Memory B cell (primary cell): Measurements from ENCODE around the gene ZNF76.

Experiments
- ATAC-seq: fragments of 150-1000 bp; cut with Tn5 transposase; 2 replicates; pipeline ENCODE4 v1.10.0; 2021; ENCODE audit warnings: low read depth, mild to moderate bottlenecking, moderate library complexity
- DNase-seq, 2 donors: peaks; one replicate each; pipeline ENCODE4 v3.0.0; 2022; ENCODE audit warnings: low spot score in 2 of 2
- H3K27ac Mint-ChIP-seq: one replicate; pipeline ENCODE4 v1.8.0; 2022; ENCODE audit warnings: mild to moderate bottlenecking, moderate library complexity, mixed read lengths
- H3K27me3 Mint-ChIP-seq: one replicate; pipeline ENCODE4 v1.8.0; 2022; ENCODE audit warnings: mixed read lengths
- H3K36me3 Mint-ChIP-seq: one replicate; pipeline ENCODE4 v1.8.0; 2022; ENCODE audit warnings: mild to moderate bottlenecking, mixed read lengths
- H3K4me1 Mint-ChIP-seq: one replicate; pipeline ENCODE4 v1.8.0; 2022; ENCODE audit warnings: mixed read lengths
- H3K4me3 Mint-ChIP-seq: one replicate; pipeline ENCODE4 v1.8.0; 2022; ENCODE audit warnings: mild to moderate bottlenecking, moderate library complexity, mixed read lengths
- H3K9me3 Mint-ChIP-seq: one replicate; pipeline ENCODE4 v1.8.0; 2022; ENCODE audit warnings: mixed read lengths

Gene ZNF76

DNA sequence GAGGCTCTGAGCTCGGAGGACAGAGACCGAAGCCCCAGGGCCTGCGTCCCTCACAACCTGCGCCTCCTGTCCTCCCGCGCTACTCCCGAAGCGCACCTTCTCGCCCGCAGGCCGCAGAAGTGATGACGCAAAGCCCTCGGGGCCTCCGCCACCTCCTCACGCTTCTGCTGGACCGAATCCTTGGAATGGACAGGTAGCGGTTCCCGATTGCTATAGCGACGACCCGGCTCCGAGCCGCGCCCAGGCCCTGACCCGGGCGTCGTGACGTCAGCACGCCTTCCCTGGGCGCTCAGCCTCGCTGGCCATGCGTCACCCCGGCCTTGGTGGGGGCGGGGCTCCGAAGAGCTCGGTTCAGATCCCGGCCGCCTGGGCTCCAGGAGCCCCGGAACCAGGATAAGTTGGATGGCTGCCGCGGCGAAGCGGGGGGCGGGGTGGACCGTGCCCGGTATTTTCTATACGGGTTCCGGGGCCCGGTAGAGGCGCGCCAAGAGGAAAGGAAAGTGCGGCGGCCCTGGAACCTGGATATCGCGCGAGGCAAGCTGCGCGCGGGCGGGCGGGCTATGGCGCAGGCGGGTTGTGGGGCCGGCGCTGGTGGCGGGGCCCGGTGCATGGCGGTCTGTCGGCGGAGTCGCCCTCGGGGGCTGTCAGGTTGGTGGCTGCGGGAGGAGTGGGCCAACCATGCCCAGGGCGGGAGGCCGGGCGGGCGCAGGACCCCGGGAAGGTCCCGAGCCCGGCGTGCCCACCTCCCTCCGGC is at the start of gene ZNF76:
ZNF76 (plus strand) TSS at position 542 of the 754 bp plus-strand sequence. CDS start 21,417 bp downstream, outside the sequence.
- no peaks in the 10 kb centered on the region for H3K9me3 Mint-ChIP-seq
- DNase-seq: peak; percentile 95 to 98
- no peaks in the 10 kb centered on the region for H3K27me3 Mint-ChIP-seq
- ATAC-seq: peak; percentile 76
- peaks cover 1% of the 10 kb centered on the region for H3K36me3 Mint-ChIP-seq
- peaks cover 30% of the 10 kb centered on the region for H3K4me1 Mint-ChIP-seq
- H3K4me3 Mint-ChIP-seq: peak within 1 kb of the TSS; percentile 99
- H3K27ac Mint-ChIP-seq: peak within 1 kb of the TSS; percentile 97

DNA sequence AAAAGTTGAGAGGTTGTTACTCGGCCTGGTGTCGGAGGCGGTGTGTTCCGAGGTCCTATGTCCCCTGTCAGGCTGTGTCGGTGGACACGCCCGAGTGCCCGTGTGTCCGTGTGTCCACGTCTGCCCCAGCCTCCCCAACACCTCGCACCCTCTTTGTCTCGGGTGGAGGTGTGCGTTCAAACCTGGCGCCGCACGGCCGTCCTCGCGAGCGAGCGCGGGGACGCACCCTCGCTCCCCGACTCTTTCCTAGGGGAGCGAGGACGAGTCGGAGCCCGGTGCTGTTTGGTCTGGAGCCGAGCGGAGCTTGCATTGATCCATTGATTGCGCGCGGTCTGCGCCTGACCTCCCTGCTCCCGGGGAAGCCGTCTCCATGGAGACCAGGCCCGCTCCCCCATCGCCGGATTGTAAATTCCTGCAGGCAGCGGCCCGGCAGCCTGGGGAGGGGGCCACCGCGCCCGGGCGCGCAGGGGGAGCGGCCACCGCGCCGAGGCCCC is 46.2 kb upstream of the ZNF76 start:
- ATAC-seq: no peak
- no peaks in the 10 kb centered on the region for H3K36me3 Mint-ChIP-seq
- no peak overlapping the region for H3K27ac Mint-ChIP-seq
- no peak for DNase-seq
- H3K4me1 Mint-ChIP-seq: peaks cover 18% of the 10 kb centered on the region
- H3K27me3 Mint-ChIP-seq: peaks cover 35% of the 10 kb centered on the region
- no peaks in the 10 kb centered on the region for H3K9me3 Mint-ChIP-seq
- H3K4me3 Mint-ChIP-seq: peak overlapping the region; percentile 69

DNA sequence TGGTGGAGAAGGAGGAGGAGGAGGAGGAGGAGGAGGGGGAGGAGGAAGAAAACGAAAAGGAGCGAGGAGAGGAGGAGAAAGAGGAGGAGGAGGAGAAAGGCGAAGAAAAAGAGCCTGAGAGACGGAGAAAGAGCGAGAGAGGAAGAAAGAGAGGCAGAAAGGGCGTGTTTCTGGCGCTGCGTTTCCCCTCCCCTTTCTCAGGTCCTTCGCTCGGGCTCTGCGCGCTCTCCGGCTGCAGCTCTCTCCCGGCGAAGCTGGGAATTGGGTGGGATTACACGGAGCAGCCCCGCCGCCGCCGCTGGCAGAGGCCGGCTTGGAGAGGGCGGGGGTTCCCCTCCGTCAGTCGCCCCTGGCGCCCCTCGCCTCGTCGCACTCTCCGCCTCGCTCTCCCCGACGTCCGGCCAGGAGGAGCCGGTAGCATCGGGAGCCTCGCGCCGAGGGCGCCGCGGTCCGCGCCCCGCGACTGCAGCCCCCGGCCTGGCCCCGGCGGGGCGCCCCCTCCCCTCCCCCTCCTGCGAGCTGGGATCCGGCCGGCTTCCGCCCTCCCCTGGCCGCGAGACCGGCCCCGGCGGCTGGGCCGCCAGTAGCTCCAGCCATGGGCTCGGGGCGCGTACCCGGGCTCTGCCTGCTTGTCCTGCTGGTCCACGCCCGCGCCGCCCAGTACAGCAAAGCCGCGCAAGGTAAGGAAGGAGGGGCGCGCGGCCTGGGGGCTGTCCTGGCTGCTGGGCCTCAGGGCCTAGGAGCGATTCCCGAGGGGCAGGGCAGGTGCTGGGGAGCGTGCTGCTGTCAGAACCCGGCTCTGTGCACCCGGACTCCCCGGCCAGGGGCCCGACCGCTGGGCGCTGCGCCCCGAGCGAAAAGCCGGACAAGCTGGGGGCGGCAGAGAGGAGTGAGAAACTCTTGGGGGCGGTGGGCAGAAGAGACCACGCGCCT is 45.4 kb upstream of the ZNF76 start, which contains the start of gene SCUBE3:
SCUBE3 (plus strand) TSS at position 133 of the 933 bp plus-strand sequence; CDS start at position 596, 463 bp downstream.
- Mint-ChIP-seq H3K4me3 (peak within 1 kb of the TSS; percentile 69), H3K27ac (no peak within 1 kb of the TSS), H3K27me3 (peaks cover 27% of the 10 kb centered on the region), H3K4me1 (peaks cover 12% of the 10 kb centered on the region), H3K9me3 (no peaks in the 10 kb centered on the region), H3K36me3 (no peaks in the 10 kb centered on the region)
- peak in 1 of 2 donors; percentile 6 for DNase-seq
- peak; percentile 47 for ATAC-seq

DNA sequence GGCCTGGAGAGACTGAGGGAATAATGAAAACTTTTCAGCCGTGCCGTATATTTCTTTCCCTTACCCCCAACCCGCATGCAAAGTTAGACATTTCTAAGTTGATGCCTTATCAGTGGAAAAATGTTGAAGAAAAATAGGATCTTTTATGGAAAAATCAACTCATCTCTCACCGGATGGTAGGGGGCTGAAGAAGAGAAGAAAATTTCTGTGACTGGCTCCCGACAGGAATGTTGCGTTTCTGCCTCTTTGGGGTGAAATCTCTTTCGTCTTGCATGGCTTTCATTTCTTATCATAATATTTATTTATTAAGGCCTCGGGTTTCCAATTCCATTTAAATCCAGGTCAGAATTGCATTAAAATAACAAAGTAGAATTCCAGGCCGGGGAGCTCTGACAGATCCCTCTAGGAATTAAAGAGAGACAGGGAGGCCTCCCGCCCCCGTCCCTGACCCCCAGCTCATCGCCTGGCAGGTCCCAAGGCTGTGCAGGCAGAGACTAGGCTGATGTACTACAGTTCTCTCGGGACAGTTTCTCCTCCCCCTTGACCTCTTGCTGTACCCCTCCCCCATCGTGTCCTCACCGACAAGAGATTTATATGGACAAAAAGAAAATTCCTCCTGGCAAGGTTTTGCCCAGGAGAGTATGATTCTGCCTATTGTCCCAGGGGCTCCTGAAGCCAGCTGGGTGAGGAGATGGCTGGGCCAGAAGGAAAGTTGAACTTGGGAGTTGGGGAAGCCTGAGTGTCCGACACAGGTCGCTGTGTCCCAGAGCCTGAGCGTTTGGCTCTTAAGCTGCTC is 44.5 kb upstream of the ZNF76 start:
- Mint-ChIP-seq H3K4me3 (no peak overlapping the region), H3K4me1 (peaks cover 11% of the 10 kb centered on the region), H3K27me3 (peaks cover 30% of the 10 kb centered on the region), H3K36me3 (no peaks in the 10 kb centered on the region), H3K27ac (no peak overlapping the region), H3K9me3 (no peaks in the 10 kb centered on the region)
- DNase-seq (no peak), ATAC-seq (no peak)

DNA sequence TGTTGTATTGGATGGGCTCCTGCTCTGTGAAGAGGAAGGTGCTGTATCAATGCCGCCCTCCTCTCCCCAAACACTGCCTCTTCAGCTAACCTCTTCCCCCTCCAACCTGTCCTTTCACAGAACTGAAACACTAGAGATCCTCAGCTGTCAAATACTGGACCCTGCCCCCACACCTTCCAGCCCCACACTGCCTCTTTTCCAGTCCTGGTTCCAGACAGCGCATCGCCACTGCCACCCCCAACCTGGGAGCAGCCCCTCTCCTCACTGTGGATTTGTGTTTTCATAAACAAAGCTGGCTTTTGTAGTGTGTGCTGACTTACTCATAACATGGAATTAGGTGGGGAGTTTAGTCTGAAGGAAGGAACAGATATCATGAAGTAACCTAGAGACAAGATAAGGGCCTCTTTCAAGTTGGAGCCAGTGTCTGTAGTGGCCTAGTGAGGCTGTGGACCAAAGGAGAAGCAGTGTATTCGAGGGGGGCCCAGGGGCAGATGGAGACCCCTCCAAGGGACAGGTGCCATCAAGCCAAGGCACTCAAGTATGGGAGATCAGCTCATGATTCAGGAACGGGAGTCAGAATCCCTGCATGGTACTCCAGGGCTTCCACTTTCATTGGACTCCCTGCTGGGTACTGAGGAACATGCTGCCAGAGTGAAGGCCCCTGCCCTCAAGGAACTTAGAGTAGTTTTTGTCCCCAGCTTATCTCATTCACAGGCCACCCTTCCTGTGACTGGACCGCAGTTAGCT is 43.7 kb upstream of the ZNF76 start:
- no peaks in the 10 kb centered on the region for H3K9me3 Mint-ChIP-seq

DNA sequence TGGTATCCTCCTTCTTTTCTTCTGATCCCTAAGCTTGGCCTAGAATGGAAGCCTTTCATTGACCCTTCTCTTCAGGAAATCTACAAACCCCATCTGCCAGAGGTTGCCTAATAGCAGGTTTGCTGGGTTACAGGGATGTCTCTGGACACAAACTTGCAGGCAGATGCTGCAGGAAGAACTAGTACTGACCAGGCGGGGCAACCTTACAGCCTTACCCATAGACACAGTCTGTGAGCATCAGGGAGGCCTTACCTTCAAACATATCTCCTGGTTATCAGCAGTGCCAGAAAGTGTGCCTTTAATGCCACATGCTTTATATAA is 43.2 kb upstream of the ZNF76 start:
- no peaks in the 10 kb centered on the region for H3K36me3 Mint-ChIP-seq
- no peak overlapping the region for H3K4me3 Mint-ChIP-seq
- ATAC-seq (no peak), DNase-seq (no peak)
- no peak overlapping the region for H3K27ac Mint-ChIP-seq
- H3K4me1 Mint-ChIP-seq: peaks cover 11% of the 10 kb centered on the region
- H3K27me3 Mint-ChIP-seq: peaks cover 31% of the 10 kb centered on the region
- no peaks in the 10 kb centered on the region for H3K9me3 Mint-ChIP-seq

More for the DNA sequence above, 43.7 kb upstream of the ZNF76 start:
- DNase-seq (no peak), ATAC-seq (no peak)
- Mint-ChIP-seq H3K27me3 (peaks cover 29% of the 10 kb centered on the region), H3K4me1 (peaks cover 11% of the 10 kb centered on the region), H3K4me3 (no peak overlapping the region), H3K36me3 (no peaks in the 10 kb centered on the region), H3K27ac (no peak overlapping the region)

DNA sequence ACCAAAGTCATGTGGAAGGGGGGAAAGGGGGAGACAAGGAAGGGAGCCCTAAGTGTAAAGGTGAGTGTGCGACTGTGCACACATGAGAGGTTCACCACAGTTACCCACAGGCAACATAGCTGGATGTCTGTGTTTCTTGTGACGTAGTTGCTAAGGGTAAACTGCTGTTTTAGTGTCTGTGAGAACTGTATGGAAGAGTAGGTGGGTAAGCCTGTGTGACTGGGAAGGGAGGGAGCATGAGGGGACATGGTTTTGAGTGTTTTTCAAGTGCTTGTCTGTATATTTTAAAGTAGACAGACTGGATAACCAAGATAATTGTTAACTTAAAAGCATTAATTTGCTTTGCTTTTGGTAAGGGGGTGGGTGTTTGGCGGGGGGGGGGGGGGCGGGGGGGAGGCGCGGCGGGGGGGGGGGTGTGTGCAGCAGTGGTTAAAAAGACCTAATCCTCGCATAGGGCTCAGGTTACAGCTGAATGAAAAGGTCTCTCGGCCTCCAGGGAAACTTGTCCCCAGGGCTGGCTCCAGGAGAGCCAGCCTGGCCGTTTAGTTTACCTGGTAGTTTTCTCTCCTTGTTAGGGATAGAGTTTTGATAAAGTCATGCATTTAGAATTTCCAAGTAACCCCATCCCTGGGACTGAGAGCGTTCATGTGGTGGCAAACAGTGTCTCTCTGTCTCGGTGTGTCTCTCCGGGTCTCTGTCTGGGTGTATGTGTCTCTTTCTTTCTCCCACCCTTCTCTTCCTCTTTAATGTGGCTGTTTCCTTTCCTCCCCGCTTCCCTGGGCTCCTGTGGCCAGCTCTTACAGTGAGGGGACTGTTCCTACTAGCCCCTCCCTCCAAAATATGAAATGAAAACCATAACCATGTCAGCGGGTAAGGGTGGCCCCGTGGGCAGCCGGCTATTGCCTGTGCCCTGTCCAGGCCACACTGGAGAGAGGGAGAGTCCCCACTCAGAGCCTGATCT is 42.4 kb upstream of the ZNF76 start:
- Mint-ChIP-seq H3K27ac (no peak overlapping the region), H3K36me3 (no peaks in the 10 kb centered on the region), H3K27me3 (peaks cover 33% of the 10 kb centered on the region), H3K9me3 (no peaks in the 10 kb centered on the region), H3K4me1 (peaks cover 11% of the 10 kb centered on the region), H3K4me3 (no peak overlapping the region)
- no peak for DNase-seq
- no peak for ATAC-seq

DNA sequence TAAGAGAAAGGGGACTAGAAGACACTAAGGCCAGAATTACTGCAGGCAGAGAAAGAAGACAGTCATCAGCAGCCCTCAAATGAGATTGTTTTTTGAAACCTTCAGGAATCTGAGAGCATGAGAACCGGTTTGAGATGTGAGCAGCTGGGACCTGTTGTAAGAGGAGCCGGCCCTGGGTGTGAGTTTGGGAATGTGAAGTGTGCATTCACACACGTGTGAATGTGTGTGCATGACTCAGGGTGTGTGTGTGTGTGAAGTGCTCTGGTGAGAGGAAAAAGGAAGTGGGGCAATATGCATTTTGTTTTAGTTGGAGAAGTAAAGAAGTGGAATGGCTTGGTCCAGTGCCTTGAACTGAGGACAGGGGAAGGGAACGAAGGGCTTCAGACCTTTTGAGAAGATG is 41.5 kb upstream of the ZNF76 start:
- Mint-ChIP-seq H3K4me1 (peaks cover 9% of the 10 kb centered on the region), H3K4me3 (no peak overlapping the region), H3K27ac (no peak overlapping the region), H3K9me3 (no peaks in the 10 kb centered on the region), H3K27me3 (peaks cover 29% of the 10 kb centered on the region), H3K36me3 (no peaks in the 10 kb centered on the region)
- ATAC-seq (no peak), DNase-seq (no peak)

DNA sequence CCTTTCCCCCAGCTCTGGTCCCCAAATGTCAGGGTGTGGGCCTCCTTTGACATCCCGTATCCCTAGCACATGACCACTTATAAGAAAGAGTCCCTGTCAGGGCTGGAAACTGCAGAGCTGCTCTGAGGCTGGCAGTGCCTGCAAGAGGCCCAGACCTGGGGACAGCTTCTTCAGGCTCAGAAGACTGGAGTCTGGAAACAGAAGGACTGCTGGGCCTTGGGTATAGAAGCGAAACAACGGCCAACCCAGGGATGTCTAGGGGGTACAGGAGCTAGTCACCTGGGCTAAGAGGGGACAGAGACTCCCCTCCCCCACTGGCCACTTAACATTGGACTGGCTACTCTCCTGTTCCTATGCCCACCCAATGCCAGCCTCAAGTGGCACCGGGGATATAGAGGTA is 41.1 kb upstream of the ZNF76 start:
- Mint-ChIP-seq H3K27me3 (peaks cover 26% of the 10 kb centered on the region), H3K4me1 (peaks cover 6% of the 10 kb centered on the region), H3K9me3 (no peaks in the 10 kb centered on the region), H3K27ac (no peak overlapping the region), H3K36me3 (no peaks in the 10 kb centered on the region), H3K4me3 (no peak overlapping the region)
- no peak for ATAC-seq
- no peak for DNase-seq

DNA sequence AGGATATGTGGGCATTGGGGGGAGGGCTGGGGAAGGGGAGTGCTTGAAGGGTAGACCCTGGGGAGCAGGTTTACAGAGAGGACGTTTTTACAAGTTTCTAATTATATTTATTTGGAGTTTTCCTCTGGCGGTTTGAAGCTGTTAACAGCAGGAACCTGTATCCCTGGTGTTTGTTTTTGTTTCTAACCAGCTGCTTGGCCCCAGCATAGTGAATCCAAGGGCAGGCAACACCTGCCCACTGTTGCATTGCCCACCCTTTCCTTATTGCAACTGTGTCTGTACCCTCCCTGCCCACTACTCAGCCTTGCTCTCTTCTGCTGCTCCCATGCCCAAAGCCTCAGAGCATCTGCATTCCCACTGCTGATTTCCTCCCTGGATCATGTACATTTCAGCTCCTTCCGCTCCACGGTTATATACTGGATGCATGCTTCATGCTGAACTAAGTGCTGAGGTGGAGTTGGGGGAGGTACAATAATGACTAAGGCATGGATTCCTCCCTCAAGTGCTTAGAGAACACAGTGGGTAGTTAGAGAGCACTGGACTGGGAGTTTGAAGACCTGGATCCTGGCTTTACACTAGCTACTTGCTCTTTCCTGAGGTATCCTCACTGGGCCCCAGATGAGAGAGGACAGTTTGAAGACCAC is 39.7 kb upstream of the ZNF76 start:
- H3K27ac Mint-ChIP-seq: no peak overlapping the region
- H3K4me3 Mint-ChIP-seq: no peak overlapping the region
- H3K4me1 Mint-ChIP-seq: peaks cover 8% of the 10 kb centered on the region
- H3K27me3 Mint-ChIP-seq: peaks cover 28% of the 10 kb centered on the region
- no peaks in the 10 kb centered on the region for H3K9me3 Mint-ChIP-seq
- no peak for DNase-seq
- no peaks in the 10 kb centered on the region for H3K36me3 Mint-ChIP-seq
- no peak for ATAC-seq

DNA sequence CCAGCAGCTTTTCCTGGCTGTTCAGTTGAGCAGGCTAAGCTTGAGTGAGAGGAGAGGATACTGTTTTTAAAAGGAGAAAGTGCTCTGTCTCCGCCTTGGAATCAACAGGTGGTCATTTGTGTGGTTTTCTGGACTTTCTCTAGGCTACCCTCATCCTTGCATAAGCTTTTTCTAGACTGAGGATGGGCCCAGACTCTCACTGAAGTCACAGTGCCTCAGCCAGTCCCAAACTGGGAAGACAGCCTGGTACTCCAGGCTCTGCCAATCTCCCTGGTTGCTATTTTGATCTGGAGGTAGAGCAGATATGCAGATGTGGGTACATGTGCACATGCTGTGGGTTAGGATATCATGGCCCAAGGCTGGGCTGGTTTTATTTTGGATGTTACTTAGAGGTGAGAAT is 38.8 kb upstream of the ZNF76 start:
- H3K27me3 Mint-ChIP-seq: peaks cover 26% of the 10 kb centered on the region
- DNase-seq (no peak), ATAC-seq (no peak)
- H3K27ac Mint-ChIP-seq: no peak overlapping the region
- H3K36me3 Mint-ChIP-seq: no peaks in the 10 kb centered on the region
- H3K4me1 Mint-ChIP-seq: peaks cover 8% of the 10 kb centered on the region
- no peak overlapping the region for H3K4me3 Mint-ChIP-seq
- no peaks in the 10 kb centered on the region for H3K9me3 Mint-ChIP-seq

DNA sequence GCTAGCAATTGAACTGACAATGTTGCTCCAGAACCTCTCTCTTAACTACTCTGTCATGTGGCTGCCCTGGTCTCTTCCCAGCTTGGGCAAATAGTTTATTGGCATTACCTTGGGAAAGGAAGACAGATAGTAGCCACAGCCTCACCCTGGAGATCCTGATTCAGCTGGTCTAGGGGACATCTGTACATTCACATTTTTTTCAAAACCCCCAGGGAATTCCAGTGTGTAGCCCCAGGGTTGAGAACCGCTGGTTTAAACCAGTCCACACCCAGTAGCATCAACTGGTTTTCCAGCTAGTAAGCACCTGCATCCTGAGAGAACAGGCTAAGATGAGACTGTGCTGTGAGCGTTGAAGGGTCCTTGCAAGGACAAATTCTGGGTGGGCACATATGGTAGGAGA is 36.1 kb upstream of the ZNF76 start:
- peaks cover 11% of the 10 kb centered on the region for H3K27me3 Mint-ChIP-seq
- no peaks in the 10 kb centered on the region for H3K9me3 Mint-ChIP-seq
- ATAC-seq (no peak), DNase-seq (no peak)
- H3K4me3 Mint-ChIP-seq: no peak overlapping the region
- no peaks in the 10 kb centered on the region for H3K36me3 Mint-ChIP-seq
- peaks cover 2% of the 10 kb centered on the region for H3K4me1 Mint-ChIP-seq
- H3K27ac Mint-ChIP-seq: no peak overlapping the region
